Measurements from ENCODE around the gene RABGAP1. TPM values are rescaled to one million over a fixed set of nuclear protein-coding genes. Genes with fewer than 3 reads are reported as not detected.
"Not testable (repeated sequence)": the region's sequence is repeated elsewhere in the genome, so short reads cannot be mapped to it uniquely, and the experiment has no call there.

Gene RABGAP1
- total and polyA plus RNA-seq, 8 donors = 52.6 to 85.9 (median 76.2) TPM

DNA sequence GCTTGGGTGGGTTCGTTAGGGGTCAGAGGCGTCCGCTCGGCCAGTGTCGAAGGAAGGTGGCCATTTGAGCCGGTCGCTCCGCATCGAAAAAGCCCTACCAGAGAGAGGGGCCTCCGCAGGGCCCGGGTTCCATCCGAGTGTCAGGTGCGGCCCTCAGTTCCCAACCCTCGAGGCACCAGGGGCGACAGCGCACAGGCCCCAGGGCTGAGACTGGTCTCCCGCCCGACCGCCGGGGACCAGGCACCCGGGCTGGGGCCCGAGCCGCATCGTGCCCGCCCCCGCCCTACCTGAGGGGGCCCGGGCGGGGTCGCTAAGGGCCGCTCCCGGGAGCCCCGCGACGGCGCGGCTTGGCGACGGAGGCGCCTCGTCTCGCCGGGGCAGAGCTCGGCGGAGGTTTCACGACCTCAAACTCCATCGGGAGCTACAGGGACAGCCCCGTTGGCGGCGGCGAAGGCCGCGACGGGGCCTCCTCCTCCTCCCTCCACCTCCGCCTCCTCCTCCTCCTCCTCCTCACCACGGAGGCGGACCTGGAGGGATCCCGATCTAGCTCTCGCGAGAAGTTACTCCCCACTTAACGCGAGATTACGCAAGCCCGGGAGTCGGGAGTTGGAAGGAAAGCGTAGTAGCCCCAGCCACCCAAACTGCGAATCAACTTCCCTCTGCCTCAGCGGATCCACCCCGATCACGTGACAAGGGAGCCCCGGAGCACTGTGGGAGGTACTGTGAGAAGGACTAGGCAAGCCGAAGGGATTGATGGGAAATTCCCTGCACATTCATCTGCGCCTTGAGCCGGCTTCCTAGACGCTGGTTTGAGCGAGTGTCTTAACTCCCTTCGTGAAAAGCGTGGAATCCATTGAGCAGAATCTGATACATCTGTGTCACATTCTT, 35.8 kb upstream of the RABGAP1 start, which contains the start of gene RC3H2:
RC3H2 (minus strand) TSS at position 537 of the 888 bp plus-strand sequence. CDS start 7,850 bp downstream, outside the sequence.
- Histone ChIP-seq H3K9me3 (no peaks in the 10 kb centered on the region), H3K27me3 (no peaks in the 10 kb centered on the region), H3K27ac (peak within 1 kb of the TSS; percentile 95 to 96), H3K4me1 (peaks cover 18 to 44% of the 10 kb centered on the region in 2 donors), H3K4me3 (peak within 1 kb of the TSS; percentile 86 to 94), H3K36me3 (peaks cover 0 to 14% of the 10 kb centered on the region in 2 donors)
- intact Hi-C loops (cut with DNase I) = no loop called here
- TF ChIP-seq, protein P1, sequence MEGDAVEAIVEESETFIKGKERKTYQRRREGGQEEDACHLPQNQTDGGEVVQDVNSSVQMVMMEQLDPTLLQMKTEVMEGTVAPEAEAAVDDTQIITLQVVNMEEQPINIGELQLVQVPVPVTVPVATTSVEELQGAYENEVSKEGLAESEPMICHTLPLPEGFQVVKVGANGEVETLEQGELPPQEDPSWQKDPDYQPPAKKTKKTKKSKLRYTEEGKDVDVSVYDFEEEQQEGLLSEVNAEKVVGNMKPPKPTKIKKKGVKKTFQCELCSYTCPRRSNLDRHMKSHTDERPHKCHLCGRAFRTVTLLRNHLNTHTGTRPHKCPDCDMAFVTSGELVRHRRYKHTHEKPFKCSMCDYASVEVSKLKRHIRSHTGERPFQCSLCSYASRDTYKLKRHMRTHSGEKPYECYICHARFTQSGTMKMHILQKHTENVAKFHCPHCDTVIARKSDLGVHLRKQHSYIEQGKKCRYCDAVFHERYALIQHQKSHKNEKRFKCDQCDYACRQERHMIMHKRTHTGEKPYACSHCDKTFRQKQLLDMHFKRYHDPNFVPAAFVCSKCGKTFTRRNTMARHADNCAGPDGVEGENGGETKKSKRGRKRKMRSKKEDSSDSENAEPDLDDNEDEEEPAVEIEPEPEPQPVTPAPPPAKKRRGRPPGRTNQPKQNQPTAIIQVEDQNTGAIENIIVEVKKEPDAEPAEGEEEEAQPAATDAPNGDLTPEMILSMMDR (IDR thresholded peaks at IDR 0.05) = no peak
- DNase-seq = peak; percentile 97 to 99 (median 99)
- ATAC-seq = peak; percentile 95

DNA sequence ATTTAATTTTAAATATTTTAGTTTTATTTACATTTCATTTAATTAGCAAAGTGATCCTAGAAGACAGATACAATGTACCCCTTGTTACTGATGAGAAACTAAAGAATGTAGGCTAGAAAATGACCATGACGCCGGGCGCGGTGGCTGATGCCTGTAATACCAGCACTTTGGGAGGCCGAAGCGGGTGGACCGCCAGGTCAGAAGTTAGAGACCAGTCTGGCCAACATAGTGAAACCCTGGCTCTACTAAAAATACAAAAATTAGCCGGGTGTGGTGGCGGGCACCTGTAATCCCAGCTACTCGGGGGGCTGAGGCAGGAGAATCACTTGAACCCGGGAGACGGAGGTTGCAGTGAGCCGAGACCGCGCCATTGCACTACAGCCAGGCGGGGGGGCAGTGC, 34.7 kb upstream of the RABGAP1 start:
- DNase-seq = not testable (repeated sequence)

GRCh38 chr9:122912671-122912963, 28.2 kb upstream of the RABGAP1 start:
- intact Hi-C loops (cut with DNase I) = no loop called here
- peak overlapping the region; percentile 53 to 62 for H3K4me3 ChIP-seq
- H3K27ac ChIP-seq = peak overlapping the region; percentile 76 to 84
- H3K4me1 ChIP-seq = peaks cover 7 to 12% of the 10 kb centered on the region in 2 donors
- no peak for DNase-seq
- no peaks in the 10 kb centered on the region for H3K9me3 ChIP-seq
- ATAC-seq = no peak
- H3K27me3 ChIP-seq = no peaks in the 10 kb centered on the region
- peaks cover 0 to 30% of the 10 kb centered on the region in 2 donors for H3K36me3 ChIP-seq
- TF ChIP-seq, protein P1 (IDR thresholded peaks at IDR 0.05) = no peak

More for the DNA sequence above, 34.7 kb upstream of the RABGAP1 start:
- H3K4me3 ChIP-seq; ATAC-seq; H3K27ac ChIP-seq; intact Hi-C loops (cut with DNase I); H3K9me3 ChIP-seq; H3K27me3 ChIP-seq: not testable (repeated sequence)
- Histone ChIP-seq H3K4me1 (peaks cover 18 to 33% of the 10 kb centered on the region in 2 donors), H3K36me3 (peaks cover 0 to 25% of the 10 kb centered on the region in 2 donors)

GRCh38 chr9:122912964-122913673, 27.7 kb upstream of the RABGAP1 start, which contains the start of gene ZBTB6:
ZBTB6 (minus strand) TSS chr9:122913323; CDS start chr9:122912072, 1,251 bp downstream.
- ATAC-seq (peak; percentile 99), DNase-seq (peak in 3 of 4 donors; percentile 76 to 80 (median 78))
- Histone ChIP-seq H3K4me1 (peaks cover 7 to 12% of the 10 kb centered on the region in 2 donors), H3K36me3 (peaks cover 0 to 30% of the 10 kb centered on the region in 2 donors), H3K27me3 (no peaks in the 10 kb centered on the region), H3K27ac (peak within 1 kb of the TSS; percentile 76 to 84), H3K4me3 (peak within 1 kb of the TSS; percentile 53 to 62), H3K9me3 (no peaks in the 10 kb centered on the region)
- TF ChIP-seq, protein P1 (IDR thresholded peaks at IDR 0.05) = no peak
- intact Hi-C loops (cut with DNase I) = no loop called here

DNA sequence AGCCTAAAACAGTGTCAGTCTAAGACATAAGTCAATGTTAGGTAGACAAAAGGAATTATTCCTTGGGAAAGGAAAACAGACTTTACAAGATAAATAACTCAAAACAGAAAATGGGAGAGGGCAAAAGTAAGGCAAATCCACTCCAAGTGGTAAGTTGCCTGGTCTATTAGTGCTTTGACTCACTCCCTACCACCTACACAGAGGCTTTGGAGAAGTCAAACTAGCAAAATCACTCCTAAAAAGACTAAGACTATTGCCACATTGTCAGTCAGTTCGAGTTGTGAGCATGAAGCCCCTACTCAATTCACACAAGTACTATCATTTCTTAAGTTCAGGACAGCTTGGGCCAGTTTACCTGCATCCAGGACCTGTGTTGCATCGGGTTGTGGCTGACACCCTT, 22.5 kb upstream of the RABGAP1 start:
- intact Hi-C loops (cut with DNase I) = no loop called here
- H3K36me3 ChIP-seq = peaks cover 0 to 23% of the 10 kb centered on the region in 2 donors
- no peaks in the 10 kb centered on the region for H3K4me1 ChIP-seq
- ATAC-seq = no peak
- H3K27ac ChIP-seq = no peak overlapping the region
- TF ChIP-seq, protein P1 (IDR thresholded peaks at IDR 0.05) = no peak
- no peak for DNase-seq
- no peak overlapping the region for H3K4me3 ChIP-seq
- H3K9me3 ChIP-seq = no peaks in the 10 kb centered on the region
- no peaks in the 10 kb centered on the region for H3K27me3 ChIP-seq
